Glutamatergic neuron (in vitro differentiated cells): ENCODE data around the gene HAUS2. TPM values are rescaled to one million over a fixed set of nuclear protein-coding genes. Genes with fewer than 3 reads are reported as not detected.
"Not testable (repeated sequence)": the region's sequence is repeated elsewhere in the genome, so short reads cannot be mapped to it uniquely, and the experiment has no call there.

Experiments used
- DNase-seq: peaks from one replicate; pipeline ENCODE4 v3.0.0; 2022
- H3K27ac Mint-ChIP-seq: one replicate; pipeline ENCODE4 v1.8.0; 2020; ENCODE audit warnings: mild to moderate bottlenecking, mixed read lengths, inconsistent platforms; ENCODE audit not compliant: unreplicated experiment
- H3K27me3 Mint-ChIP-seq: one replicate; pipeline ENCODE4 v1.8.0; 2020; ENCODE audit warnings: mild to moderate bottlenecking, moderate library complexity, mixed read lengths, inconsistent platforms; ENCODE audit not compliant: unreplicated experiment
- H3K36me3 Mint-ChIP-seq: one replicate; pipeline ENCODE4 v1.8.0; 2020; ENCODE audit warnings: mild to moderate bottlenecking, mixed read lengths, inconsistent platforms; ENCODE audit not compliant: unreplicated experiment
- H3K4me1 Mint-ChIP-seq: one replicate; pipeline ENCODE4 v1.8.0; 2020; ENCODE audit warnings: mild to moderate bottlenecking, low read depth, mixed read lengths, inconsistent platforms; ENCODE audit not compliant: unreplicated experiment
- H3K4me3 Mint-ChIP-seq: one replicate; pipeline ENCODE4 v1.8.0; 2020; ENCODE audit warnings: mild to moderate bottlenecking, mixed read lengths, inconsistent platforms; ENCODE audit not compliant: unreplicated experiment
- H3K9me3 Mint-ChIP-seq: one replicate; pipeline ENCODE4 v1.8.0; 2020; ENCODE audit warnings: mild to moderate bottlenecking, moderate library complexity, mixed read lengths, inconsistent platforms; ENCODE audit not compliant: unreplicated experiment
- total RNA-seq: library from RNA; stranded (reverse); fragmentation: NEBNext Ultra II Directional; extraction: Animal tissue kit (Norgen Biotek cat#: 25700); gene quantifications from one replicate; pipeline ENCODE4 v1.2.1, GENCODE V29; 2021; ENCODE audit not compliant: unreplicated experiment
- TF ChIP-seq, protein P1 (sequence below): fragments of 200-600 bp; sonication (generic); IDR thresholded peaks from one replicate; pipeline ENCODE4 v1.5.0; 2021; ENCODE audit not compliant: partially characterized antibody, unreplicated experiment

HAUS2 gene
- total RNA-seq, 1 donor from 2014 or later = 24.5 TPM

DNA sequence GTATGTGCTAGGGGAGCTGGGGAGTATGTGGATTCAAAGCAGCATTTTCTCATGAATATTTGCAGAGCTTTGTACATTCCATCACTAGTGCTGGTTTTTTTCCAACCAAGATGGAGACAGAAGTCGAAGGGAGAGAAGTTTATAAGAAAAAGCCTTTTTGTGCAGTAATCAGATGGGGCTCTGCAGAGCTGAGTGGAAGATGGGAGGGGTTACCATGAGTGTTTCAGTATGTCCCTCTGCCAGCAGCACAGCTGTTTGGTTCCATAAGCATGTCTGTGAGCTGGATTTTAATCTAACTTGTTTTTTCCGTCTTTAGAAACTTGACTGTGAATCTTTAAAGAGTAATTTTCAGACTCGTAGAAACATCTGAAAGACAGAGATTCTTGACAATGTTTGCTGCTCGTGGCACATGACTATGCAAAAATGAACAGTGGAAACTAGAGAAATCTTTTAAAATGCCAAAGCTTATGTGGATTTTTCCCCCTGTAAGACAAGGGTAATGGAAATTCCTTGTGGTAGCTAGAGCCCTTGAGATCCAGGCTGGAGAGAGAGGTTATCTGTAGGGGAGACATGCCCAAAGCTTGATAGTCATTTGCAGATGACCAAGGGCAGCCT, 47.1 kb downstream of the HAUS2 start:
- DNase-seq = no peak
- H3K4me3 Mint-ChIP-seq = no peak overlapping the region
- peaks cover 19% of the 10 kb centered on the region for H3K4me1 Mint-ChIP-seq
- H3K36me3 Mint-ChIP-seq = peaks cover 11% of the 10 kb centered on the region
- no peak overlapping the region for H3K27ac Mint-ChIP-seq
- TF ChIP-seq, protein P1, sequence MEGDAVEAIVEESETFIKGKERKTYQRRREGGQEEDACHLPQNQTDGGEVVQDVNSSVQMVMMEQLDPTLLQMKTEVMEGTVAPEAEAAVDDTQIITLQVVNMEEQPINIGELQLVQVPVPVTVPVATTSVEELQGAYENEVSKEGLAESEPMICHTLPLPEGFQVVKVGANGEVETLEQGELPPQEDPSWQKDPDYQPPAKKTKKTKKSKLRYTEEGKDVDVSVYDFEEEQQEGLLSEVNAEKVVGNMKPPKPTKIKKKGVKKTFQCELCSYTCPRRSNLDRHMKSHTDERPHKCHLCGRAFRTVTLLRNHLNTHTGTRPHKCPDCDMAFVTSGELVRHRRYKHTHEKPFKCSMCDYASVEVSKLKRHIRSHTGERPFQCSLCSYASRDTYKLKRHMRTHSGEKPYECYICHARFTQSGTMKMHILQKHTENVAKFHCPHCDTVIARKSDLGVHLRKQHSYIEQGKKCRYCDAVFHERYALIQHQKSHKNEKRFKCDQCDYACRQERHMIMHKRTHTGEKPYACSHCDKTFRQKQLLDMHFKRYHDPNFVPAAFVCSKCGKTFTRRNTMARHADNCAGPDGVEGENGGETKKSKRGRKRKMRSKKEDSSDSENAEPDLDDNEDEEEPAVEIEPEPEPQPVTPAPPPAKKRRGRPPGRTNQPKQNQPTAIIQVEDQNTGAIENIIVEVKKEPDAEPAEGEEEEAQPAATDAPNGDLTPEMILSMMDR = no peak
- H3K27me3 Mint-ChIP-seq = no peaks in the 10 kb centered on the region
- H3K9me3 Mint-ChIP-seq = no peaks in the 10 kb centered on the region

DNA sequence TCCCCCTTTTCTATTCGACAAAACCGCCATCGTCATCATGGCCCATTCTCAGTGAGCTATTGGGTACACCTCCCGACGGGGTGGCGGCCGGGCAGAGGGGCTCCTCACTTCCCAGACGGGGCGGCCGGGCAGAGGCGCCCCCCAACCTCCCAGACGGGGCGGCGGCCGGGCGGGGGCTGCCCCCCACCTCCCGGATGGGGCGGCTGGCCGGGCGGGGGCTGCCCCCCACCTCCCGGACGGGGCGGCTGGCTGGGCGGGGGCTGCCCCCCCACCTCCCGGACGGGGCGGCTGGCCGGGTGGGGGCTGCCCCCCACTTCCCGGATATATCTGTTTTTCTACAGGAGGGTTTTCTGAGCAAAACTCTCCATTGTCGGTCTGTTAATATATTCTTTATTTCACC, 52.7 kb downstream of the HAUS2 start:
- H3K36me3 Mint-ChIP-seq = peaks cover 34% of the 10 kb centered on the region
- not testable (repeated sequence) for H3K27ac Mint-ChIP-seq, H3K9me3 Mint-ChIP-seq, H3K4me3 Mint-ChIP-seq, H3K27me3 Mint-ChIP-seq
- H3K4me1 Mint-ChIP-seq = peaks cover 20% of the 10 kb centered on the region
- DNase-seq = peak; percentile 22

DNA sequence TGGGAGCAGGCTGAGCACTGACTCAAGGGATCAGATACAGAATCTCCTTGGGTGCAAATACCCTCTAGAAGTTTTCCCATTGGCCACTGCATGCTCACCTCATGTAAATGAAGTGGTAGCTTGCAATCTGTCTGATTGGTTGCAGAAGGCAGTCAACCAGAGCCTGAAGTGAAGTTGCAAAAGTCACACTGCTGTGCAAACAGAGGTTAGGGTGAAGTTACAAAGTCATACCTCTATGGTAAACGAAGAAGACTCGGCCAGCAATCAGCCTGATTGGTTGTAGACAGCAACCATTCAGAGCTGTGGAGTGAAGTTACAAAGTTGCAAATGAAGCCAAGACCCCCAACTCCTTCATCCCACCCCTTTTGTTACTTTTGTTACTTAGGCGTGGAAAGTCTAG, 53.9 kb downstream of the HAUS2 start:
- TF ChIP-seq, protein P1 = no peak
- H3K9me3 Mint-ChIP-seq = peaks cover 7% of the 10 kb centered on the region
- H3K36me3 Mint-ChIP-seq = peaks cover 34% of the 10 kb centered on the region

DNA sequence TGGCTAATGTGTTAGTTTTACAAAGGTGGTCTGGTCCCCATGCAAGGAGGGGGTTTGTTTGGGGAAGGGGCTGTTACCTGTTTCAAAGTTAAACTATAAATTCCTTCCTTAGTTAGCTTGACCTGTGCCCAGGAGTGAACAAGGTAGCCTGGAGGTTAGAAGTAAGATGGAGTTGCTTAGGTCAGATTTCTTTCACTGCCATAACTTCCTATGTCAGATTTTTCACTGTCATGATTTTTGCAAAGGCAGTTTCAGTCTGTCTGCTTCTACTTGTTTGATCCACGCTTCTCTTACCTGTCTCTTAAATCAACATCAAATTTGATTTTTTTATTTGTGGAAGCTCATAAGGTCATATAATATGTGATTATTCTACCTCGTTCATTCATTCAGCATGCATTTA, 55.3 kb downstream of the HAUS2 start:
- H3K27ac Mint-ChIP-seq = no peak overlapping the region
- H3K36me3 Mint-ChIP-seq = peaks cover 34% of the 10 kb centered on the region
- peaks cover 9% of the 10 kb centered on the region for H3K9me3 Mint-ChIP-seq
- H3K4me1 Mint-ChIP-seq = peaks cover 31% of the 10 kb centered on the region
- no peaks in the 10 kb centered on the region for H3K27me3 Mint-ChIP-seq
- TF ChIP-seq, protein P1 = no peak
- DNase-seq = no peak
- no peak overlapping the region for H3K4me3 Mint-ChIP-seq

More for the DNA sequence above, 53.9 kb downstream of the HAUS2 start:
- H3K27me3 Mint-ChIP-seq = no peaks in the 10 kb centered on the region
- no peak overlapping the region for H3K4me3 Mint-ChIP-seq
- no peak for DNase-seq
- H3K27ac Mint-ChIP-seq = no peak overlapping the region
- peaks cover 20% of the 10 kb centered on the region for H3K4me1 Mint-ChIP-seq

DNA sequence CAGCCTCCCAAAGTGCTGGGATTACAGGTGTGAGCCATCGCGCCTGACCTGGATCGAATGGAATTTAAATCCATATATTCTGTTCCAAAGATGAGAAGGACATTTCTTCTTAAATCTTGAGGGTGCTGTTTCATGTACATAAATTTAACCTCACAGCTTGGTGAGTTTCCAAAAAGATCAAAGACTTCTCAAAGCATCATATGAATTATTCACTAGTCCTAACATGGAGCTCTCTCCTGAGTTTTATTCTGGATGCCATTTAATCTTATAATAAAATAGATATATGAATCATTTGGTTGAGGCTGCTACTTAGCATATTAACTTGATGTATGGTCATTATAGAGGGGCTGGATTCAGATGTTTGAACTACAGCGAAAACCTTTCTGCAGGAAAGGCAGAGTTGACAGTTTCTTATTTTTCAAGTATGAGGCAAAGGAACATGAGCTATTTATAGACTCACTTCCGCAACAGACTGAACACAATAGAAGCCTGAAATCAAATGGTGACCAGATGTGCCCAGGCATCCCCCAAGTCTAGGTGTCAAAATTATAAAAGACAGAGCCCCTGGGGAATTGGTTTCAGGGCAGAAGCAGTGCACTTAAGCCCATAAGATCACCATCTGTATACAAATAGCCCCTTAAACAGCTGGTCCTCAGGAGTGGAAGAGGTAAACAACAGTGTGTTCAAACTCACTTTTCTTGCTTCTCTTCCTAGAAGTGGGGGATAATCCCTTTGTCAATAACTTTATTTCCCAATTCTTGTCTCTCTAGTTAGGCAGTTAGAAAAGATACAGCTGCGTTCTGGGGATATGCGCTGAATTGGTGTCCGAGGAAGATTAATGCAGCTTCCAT, 56.5 kb downstream of the HAUS2 start:
- Mint-ChIP-seq H3K27me3 (no peaks in the 10 kb centered on the region), H3K4me1 (peaks cover 30% of the 10 kb centered on the region), H3K9me3 (peaks cover 9% of the 10 kb centered on the region), H3K36me3 (peaks cover 26% of the 10 kb centered on the region), H3K27ac (peak overlapping the region; percentile 85), H3K4me3 (peak overlapping the region; percentile 43)
- TF ChIP-seq, protein P1 = no peak
- DNase-seq = peak; percentile 22
